Measurements from ENCODE around the gene SLC14A1. TPM values are rescaled to one million over a fixed set of nuclear protein-coding genes. Genes with fewer than 3 reads are reported as not detected.

Gene SLC14A1
- total and polyA plus RNA-seq, 2 experiments from 2014 or later: not detected

GRCh38 chr18:45785134-45785533 lies 61.2 kb downstream of the SLC14A1 start:
- no peak overlapping the region for H3K4me3 ChIP-seq
- H3K4me1 ChIP-seq (ENCODE audit: low read depth): no peaks in the 10 kb centered on the region
- no peaks in the 10 kb centered on the region for H3K9me3 ChIP-seq (ENCODE audit: low read depth)
- H3K27me3 ChIP-seq: no peaks in the 10 kb centered on the region
- DNase-seq (ENCODE audit: low read depth in 1 of 2, low spot score in 1 of 2): peak in 1 of 2 donors; percentile 63
- no peaks in the 10 kb centered on the region for H3K36me3 ChIP-seq
- no peak overlapping the region for H3K27ac ChIP-seq
- no peak for TF ChIP-seq CTCF (IDR thresholded peaks at IDR 0.05; ENCODE audit: low read depth, low read length)

- DNase-seq (ENCODE audit: low read depth in 1 of 2, low spot score in 1 of 2): no peak
- no peaks in the 10 kb centered on the region for H3K9me3 ChIP-seq (ENCODE audit: low read depth)
- H3K36me3 ChIP-seq: no peaks in the 10 kb centered on the region
- TF ChIP-seq CTCF (IDR thresholded peaks at IDR 0.05; ENCODE audit: low read depth, low read length): no peak
- H3K27ac ChIP-seq: no peak overlapping the region
- no peaks in the 10 kb centered on the region for H3K4me1 ChIP-seq (ENCODE audit: low read depth)
- no peaks in the 10 kb centered on the region for H3K27me3 ChIP-seq
- H3K4me3 ChIP-seq: no peak overlapping the region
These were observed 63.0 kb downstream of the SLC14A1 start for GRCh38 chr18:45786941-45787340.

- no peak overlapping the region for H3K27ac ChIP-seq
- H3K9me3 ChIP-seq (ENCODE audit: low read depth): no peaks in the 10 kb centered on the region
- TF ChIP-seq CTCF (IDR thresholded peaks at IDR 0.05; ENCODE audit: low read depth, low read length): no peak
- H3K27me3 ChIP-seq: no peaks in the 10 kb centered on the region
- H3K36me3 ChIP-seq: no peaks in the 10 kb centered on the region
- no peaks in the 10 kb centered on the region for H3K4me1 ChIP-seq (ENCODE audit: low read depth)
- H3K4me3 ChIP-seq: no peak overlapping the region
- no peak for DNase-seq (ENCODE audit: low read depth in 1 of 2, low spot score in 1 of 2)
These were observed 63.4 kb downstream of the SLC14A1 start for GRCh38 chr18:45787346-45787745.

GRCh38 chr18:45788861-45789260 lies 64.9 kb downstream of the SLC14A1 start:
- no peak for TF ChIP-seq CTCF (IDR thresholded peaks at IDR 0.05; ENCODE audit: low read depth, low read length)
- H3K36me3 ChIP-seq: no peaks in the 10 kb centered on the region

GRCh38 chr18:45792506-45793263 lies 68.7 kb downstream of the SLC14A1 start:
- Histone ChIP-seq H3K36me3 (no peaks in the 10 kb centered on the region), H3K27ac (no peak overlapping the region), H3K9me3 (ENCODE audit: low read depth) (no peaks in the 10 kb centered on the region), H3K4me1 (ENCODE audit: low read depth) (no peaks in the 10 kb centered on the region), H3K4me3 (no peak overlapping the region), H3K27me3 (no peaks in the 10 kb centered on the region)
- peak in 1 of 2 donors; percentile 47 for DNase-seq (ENCODE audit: low read depth in 1 of 2, low spot score in 1 of 2)
- no peak for TF ChIP-seq CTCF (IDR thresholded peaks at IDR 0.05; ENCODE audit: low read depth, low read length)

More at GRCh38 chr18:45788861-45789260, 64.9 kb downstream of the SLC14A1 start:
- DNase-seq (ENCODE audit: low read depth in 1 of 2, low spot score in 1 of 2): no peak
- no peak overlapping the region for H3K4me3 ChIP-seq
- H3K4me1 ChIP-seq (ENCODE audit: low read depth): no peaks in the 10 kb centered on the region
- no peaks in the 10 kb centered on the region for H3K27me3 ChIP-seq
- no peak overlapping the region for H3K27ac ChIP-seq
- H3K9me3 ChIP-seq (ENCODE audit: low read depth): no peaks in the 10 kb centered on the region

Data from cardiac muscle cell (in vitro differentiated cells and primary cell).